Sigmoid colon (tissue), 4 donors: Measurements from ENCODE around the gene ZBTB7C.

ENCODE experiments used
- CTCF ChIP-seq, 4 experiments: fragments of 450-650 bp in 3 of 4; fragments of 200-600 bp in 1 of 4; IDR thresholded peaks; one replicate each; pipeline ENCODE4 v1.5.1; 2016 to 2019; ENCODE audit warnings: antibody characterized with exemption in 4 of 4, mild to moderate bottlenecking in 3 of 4, moderate library complexity in 2 of 4
- POLR2AphosphoS5 ChIP-seq, 4 donors: sonication (generic); formaldehyde crosslinking; IDR thresholded peaks; one replicate each; pipeline ENCODE4 v1.6.1; 2017; ENCODE audit warnings: antibody characterized with exemption in 4 of 4

GRCh38 chr18:48036641-48037421 lies 372.4 kb downstream of the ZBTB7C start:
- TF ChIP-seq CTCF (IDR thresholded peaks at IDR 0.05) (no peak), POLR2AphosphoS5 (IDR thresholded peaks at IDR 0.05) (no peak)
